ENCODE results near the gene YARS2. TPM values are rescaled to one million over a fixed set of nuclear protein-coding genes. Genes with fewer than 3 reads are reported as not detected.

The YARS2 gene
- total RNA-seq, 1 donor from 2014 or later: 18.5 TPM

DNA sequence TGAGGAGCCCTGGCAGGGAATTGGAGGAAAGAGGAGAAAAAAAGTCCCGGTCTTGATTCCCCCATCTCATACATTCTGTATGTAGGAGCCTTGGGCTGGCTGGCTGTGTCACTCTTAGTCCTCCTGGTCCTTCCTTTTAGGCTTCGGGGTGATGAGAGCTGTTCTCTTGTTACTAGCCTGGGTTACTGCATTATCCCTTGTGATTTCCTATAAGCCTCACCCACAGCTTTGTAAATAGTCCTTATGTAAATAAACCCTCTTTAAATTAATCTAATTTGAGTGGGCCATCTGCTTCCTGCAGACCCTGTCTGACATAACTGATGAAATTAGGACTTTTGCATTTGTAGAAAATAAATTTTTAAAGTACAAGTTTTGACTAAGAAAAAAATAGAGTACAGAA is 57.4 kb downstream of the YARS2 start:
- TF ChIP-seq, protein P1, sequence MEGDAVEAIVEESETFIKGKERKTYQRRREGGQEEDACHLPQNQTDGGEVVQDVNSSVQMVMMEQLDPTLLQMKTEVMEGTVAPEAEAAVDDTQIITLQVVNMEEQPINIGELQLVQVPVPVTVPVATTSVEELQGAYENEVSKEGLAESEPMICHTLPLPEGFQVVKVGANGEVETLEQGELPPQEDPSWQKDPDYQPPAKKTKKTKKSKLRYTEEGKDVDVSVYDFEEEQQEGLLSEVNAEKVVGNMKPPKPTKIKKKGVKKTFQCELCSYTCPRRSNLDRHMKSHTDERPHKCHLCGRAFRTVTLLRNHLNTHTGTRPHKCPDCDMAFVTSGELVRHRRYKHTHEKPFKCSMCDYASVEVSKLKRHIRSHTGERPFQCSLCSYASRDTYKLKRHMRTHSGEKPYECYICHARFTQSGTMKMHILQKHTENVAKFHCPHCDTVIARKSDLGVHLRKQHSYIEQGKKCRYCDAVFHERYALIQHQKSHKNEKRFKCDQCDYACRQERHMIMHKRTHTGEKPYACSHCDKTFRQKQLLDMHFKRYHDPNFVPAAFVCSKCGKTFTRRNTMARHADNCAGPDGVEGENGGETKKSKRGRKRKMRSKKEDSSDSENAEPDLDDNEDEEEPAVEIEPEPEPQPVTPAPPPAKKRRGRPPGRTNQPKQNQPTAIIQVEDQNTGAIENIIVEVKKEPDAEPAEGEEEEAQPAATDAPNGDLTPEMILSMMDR (IDR thresholded peaks at IDR 0.05): no peak
- H3K9me3 ChIP-seq: no peaks in the 10 kb centered on the region
- DNase-seq: no peak
- no peak overlapping the region for H3K4me3 ChIP-seq
- no peak overlapping the region for H3K27ac ChIP-seq
- H3K4me1 ChIP-seq: no peaks in the 10 kb centered on the region
- intact Hi-C loops (cut with DNase I): no loop called here
- H3K27me3 ChIP-seq (ENCODE audit: low read depth): no peaks in the 10 kb centered on the region
- ATAC-seq: no peak
- H3K36me3 ChIP-seq: peaks cover 3% of the 10 kb centered on the region

DNA sequence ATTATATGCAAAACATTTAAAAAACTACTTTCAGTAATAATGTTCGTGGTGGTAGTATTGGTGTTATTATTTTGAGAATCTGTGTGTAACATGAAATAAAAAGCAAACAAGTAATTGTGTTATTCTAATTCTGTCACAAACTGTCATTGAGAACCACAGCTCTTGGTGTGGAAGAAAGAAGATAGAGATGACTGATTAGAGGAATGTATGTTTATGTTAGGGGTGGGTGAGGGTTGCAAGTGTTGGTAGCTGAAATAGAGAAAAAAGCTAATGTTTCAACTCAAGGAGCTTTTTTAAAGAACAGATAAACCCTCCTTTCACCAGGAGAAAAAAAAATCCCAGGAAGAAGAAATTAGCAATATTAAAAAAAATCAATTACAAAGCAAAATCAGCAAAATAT is 58.3 kb downstream of the YARS2 start:
- Histone ChIP-seq H3K9me3 (no peaks in the 10 kb centered on the region), H3K27me3 (ENCODE audit: low read depth) (no peaks in the 10 kb centered on the region), H3K27ac (no peak overlapping the region), H3K4me3 (no peak overlapping the region), H3K36me3 (peaks cover 3% of the 10 kb centered on the region), H3K4me1 (no peaks in the 10 kb centered on the region)
- TF ChIP-seq, protein P1 (IDR thresholded peaks at IDR 0.05): no peak
- intact Hi-C loops (cut with DNase I): no loop called here
- DNase-seq (no peak), ATAC-seq (no peak)

Other genes starting within 250 kb of the YARS2 start
- gene DNM1L, start 76.6 kb downstream of the YARS2 start, total RNA-seq: 40.9 TPM
- gene PKP2, start 140.9 kb upstream of the YARS2 start, total RNA-seq: 3.0 TPM